SJSA1 (cell line): ENCODE data around the gene RAET1E. TPM values are rescaled to one million over a fixed set of nuclear protein-coding genes. Genes with fewer than 3 reads are reported as not detected.
A peak's percentile ranks its signal among the peaks of the same experiment; 100 is the strongest.
"Not testable (repeated sequence)": the region's sequence is repeated elsewhere in the genome, so short reads cannot be mapped to it uniquely, and the experiment has no call there.

Experiments used
- DNase-seq, 2 experiments: peaks; one replicate each; pipeline ENCODE4 v3.0.0-alpha.2; 2015 to 2020; ENCODE audit warnings: low spot score in 2 of 2, low read depth in 1 of 2
- H3K27ac ChIP-seq: fragments of 250-450 bp; sonication (Bioruptor Pico); 2 replicates; pipeline ENCODE4 v1.5.1; 2020; ENCODE audit warnings: mild to moderate bottlenecking, moderate library complexity
- H3K27me3 ChIP-seq: fragments of 250-450 bp; sonication (Bioruptor Pico); replicated peaks from 2 replicates; pipeline ENCODE4 v1.5.1; 2020; ENCODE audit warnings: mild to moderate bottlenecking, moderate library complexity
- H3K36me3 ChIP-seq: fragments of 250-450 bp; sonication (Bioruptor Pico); 2 replicates; pipeline ENCODE4 v1.5.1; 2020; ENCODE audit warnings: mild to moderate bottlenecking
- H3K4me1 ChIP-seq: fragments of 250-450 bp; sonication (Bioruptor Pico); replicated peaks from 2 replicates; pipeline ENCODE4 v1.6.1; 2021; ENCODE audit warnings: mild to moderate bottlenecking
- H3K4me3 ChIP-seq: fragments of 250-450 bp; sonication (Bioruptor Pico); 2 replicates; pipeline ENCODE4 v1.5.1; 2020; ENCODE audit warnings: mild to moderate bottlenecking
- H3K9me3 ChIP-seq: fragments of 250-450 bp; sonication (Bioruptor Pico); replicated peaks from 2 replicates; pipeline ENCODE4 v1.5.1; 2020; ENCODE audit warnings: mild to moderate bottlenecking
- total RNA-seq: library from RNA; depleted of rRNA; stranded (reverse); fragments of >200 nt; shearing (Covaris generic); gene quantifications from 2 replicates; pipeline ENCODE4 v1.2.3, GENCODE V29; 2014; rRNA removed

Gene RAET1E
- total RNA-seq, 1 experiment from 2014 or later: not detected

DNA sequence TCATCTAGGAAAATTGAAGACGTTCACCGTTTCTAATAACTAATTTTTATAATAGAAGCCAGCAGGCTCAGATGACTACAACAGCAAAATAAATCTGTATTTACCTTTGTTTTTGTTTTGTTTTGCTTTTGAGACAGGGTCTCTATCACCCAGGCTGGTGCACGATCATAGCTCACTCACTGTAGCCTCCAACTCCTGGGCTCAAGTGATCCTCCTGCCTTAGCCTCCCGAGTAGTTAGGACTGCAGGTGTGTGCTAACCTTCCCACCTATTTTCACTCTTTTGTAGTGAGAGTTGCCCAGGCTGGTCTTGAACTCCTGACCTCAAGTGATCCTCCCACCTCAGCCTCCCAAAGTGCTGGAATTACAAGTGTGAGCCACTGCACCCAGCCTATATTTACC lies 43.9 kb downstream of the RAET1E start:
- H3K27ac ChIP-seq: peak overlapping the region; percentile 98
- peaks cover 25% of the 10 kb centered on the region for H3K36me3 ChIP-seq
- DNase-seq, H3K27me3 ChIP-seq, H3K9me3 ChIP-seq, H3K4me3 ChIP-seq: not testable (repeated sequence)
- peaks cover 74% of the 10 kb centered on the region for H3K4me1 ChIP-seq

GRCh38 chr6:149852881-149853280 lies 45.0 kb downstream of the RAET1E start:
- Histone ChIP-seq H3K4me3 (peak overlapping the region; percentile 14; the same call in 1 of the 2 replicates), H3K27me3 (no peaks in the 10 kb centered on the region), H3K36me3 (peaks cover 30% of the 10 kb centered on the region), H3K27ac (peak overlapping the region; percentile 98), H3K4me1 (peaks cover 71% of the 10 kb centered on the region), H3K9me3 (no peaks in the 10 kb centered on the region)
- no peak for DNase-seq

GRCh38 chr6:149852180-149852579 lies 45.7 kb downstream of the RAET1E start:
- peak overlapping the region; percentile 14 for H3K4me3 ChIP-seq
- DNase-seq: peak; percentile 70 to 72
- peaks cover 31% of the 10 kb centered on the region for H3K36me3 ChIP-seq
- H3K4me1 ChIP-seq: peaks cover 73% of the 10 kb centered on the region
- H3K27me3 ChIP-seq: no peaks in the 10 kb centered on the region
- no peaks in the 10 kb centered on the region for H3K9me3 ChIP-seq
- H3K27ac ChIP-seq: peak overlapping the region; percentile 98

- no peak for DNase-seq
- Histone ChIP-seq H3K4me1 (peaks cover 73% of the 10 kb centered on the region), H3K27ac (peak overlapping the region; percentile 98)
Observed at GRCh38 chr6:149851461-149852110, 46.3 kb downstream of the RAET1E start.

DNA sequence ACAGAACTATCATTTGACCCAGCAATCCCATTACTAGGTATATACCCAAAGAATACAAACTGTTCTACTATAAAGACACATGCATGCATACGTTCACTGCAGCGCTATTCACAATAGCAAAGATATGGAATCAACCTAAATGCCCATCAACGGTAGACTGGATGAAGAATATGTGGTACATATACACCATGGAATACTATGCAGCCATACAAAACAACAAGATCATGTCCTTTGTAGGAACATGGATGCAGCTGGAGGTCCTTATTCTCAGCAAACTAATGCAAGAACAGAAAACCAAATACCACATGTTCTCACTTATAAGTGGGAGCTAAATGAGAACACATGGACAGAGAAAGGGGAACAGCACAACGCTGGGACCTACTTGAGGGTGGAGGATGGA lies 49.6 kb downstream of the RAET1E start:
- H3K4me3 ChIP-seq, H3K9me3 ChIP-seq, H3K27me3 ChIP-seq, DNase-seq: not testable (repeated sequence)
- peak overlapping the region; percentile 54 for H3K27ac ChIP-seq
- peaks cover 62% of the 10 kb centered on the region for H3K4me1 ChIP-seq
- peaks cover 44% of the 10 kb centered on the region for H3K36me3 ChIP-seq

More at GRCh38 chr6:149851461-149852110, 46.3 kb downstream of the RAET1E start:
- H3K27me3 ChIP-seq: no peaks in the 10 kb centered on the region
- H3K9me3 ChIP-seq: no peaks in the 10 kb centered on the region
- H3K36me3 ChIP-seq: peaks cover 33% of the 10 kb centered on the region
- H3K4me3 ChIP-seq: no peak overlapping the region

Other genes with a start within 250 kb of the RAET1E start
- 32.6 and 38.2 TPM in 2 replicates for gene KATNA1, start 249.4 kb downstream of the RAET1E start, total RNA-seq
- 20.9 and 23.8 TPM in 2 replicates for gene LATS1, start 180.0 kb downstream of the RAET1E start, total RNA-seq
- gene NUP43, start 151.6 kb downstream of the RAET1E start, total RNA-seq: 50.8 and 70.9 TPM in 2 replicates
- gene PCMT1, start 148.4 kb downstream of the RAET1E start, total RNA-seq: 90.1 and 199 TPM in 2 replicates
- 55.7 and 143 TPM in 2 replicates for gene LRP11, start 33.8 kb downstream of the RAET1E start, total RNA-seq
- 0.16 and 0.68 TPM in 2 replicates for gene RAET1G, start 25.0 kb upstream of the RAET1E start, total RNA-seq
- 12.2 and 19.7 TPM in 2 replicates for gene ULBP2, start 43.9 kb upstream of the RAET1E start, total RNA-seq
- gene ULBP1, start 65.8 kb upstream of the RAET1E start, total RNA-seq: 0.03 TPM in 1 of 2 replicates, not detected in the other
- gene RAET1L, start 127.4 kb upstream of the RAET1E start, total RNA-seq: not detected in 2 replicates
- gene ULBP3, start 171.0 kb upstream of the RAET1E start, total RNA-seq: 5.4 and 10.1 TPM in 2 replicates
- gene PPP1R14C, start 244.9 kb upstream of the RAET1E start, total RNA-seq: not detected in 2 replicates